Body of pancreas (tissue), 4 donors: ENCODE results near the gene NUDT2. TPM values are rescaled to one million over a fixed set of nuclear protein-coding genes. Genes with fewer than 3 reads are reported as not detected.

Experiments
- ATAC-seq: fragments of 150-250 bp; one replicate; pipeline ENCODE4 v1.9.1; 2016
- DNase-seq, 4 donors: peaks; one replicate each; pipeline ENCODE4 v3.0.0-alpha.2; 2019
- H3K27ac ChIP-seq, 4 donors: fragments of 200-600 bp; sonication (generic); 1 replicate in 3 of 4; 2 replicates in 1 of 4; pipeline versions ENCODE4 v1.5.1 to v1.6.1; 2016 to 2019; ENCODE audit warnings: mild to moderate bottlenecking in 1 of 4, mixed read lengths in 1 of 4, moderate library complexity in 1 of 4
- H3K27me3 ChIP-seq, 2 donors: fragments of 200-600 bp; sonication (generic); one replicate each; pipeline ENCODE4 v1.6.0; 2016; ENCODE audit warnings: mild to moderate bottlenecking in 1 of 2
- H3K36me3 ChIP-seq, 2 donors: fragments of 200-600 bp; sonication (generic); replicated peaks in 1 of 2; 2 replicates each; pipeline ENCODE4 v1.5.1; 2016; ENCODE audit warnings: low read depth in 2 of 2; ENCODE audit not compliant: insufficient read depth in 1 of 2
- H3K4me1 ChIP-seq: fragments of 200-600 bp; sonication (generic); one replicate; pipeline ENCODE4 v1.6.0; 2016
- H3K4me3 ChIP-seq, 2 donors: fragments of 200-600 bp; sonication (generic); 1 replicate in 1 of 2; 2 replicates in 1 of 2; pipeline ENCODE4 v1.5.1; 2016 to 2019
- H3K9me3 ChIP-seq, 3 donors: fragments of 200-600 bp; sonication (generic); 1 replicate in 2 of 3; 2 replicates in 1 of 3; pipeline ENCODE4 v1.5.1; 2016
- CTCF ChIP-seq, 7 experiments: fragments of 450-650 bp in 4 of 7; fragments of 200-600 bp in 3 of 7; sonication (generic) in 3 of 7; IDR thresholded peaks; one replicate each; pipeline ENCODE4 v1.5.1; 2016 to 2019; ENCODE audit warnings: antibody characterized with exemption in 7 of 7
- POLR2A ChIP-seq, 3 donors: fragments of 450-650 bp; IDR thresholded peaks; one replicate each; pipeline ENCODE4 v1.6.1; 2016; ENCODE audit warnings: antibody characterized with exemption in 3 of 3, mild to moderate bottlenecking in 2 of 3
- WGBS, 2 donors: methylation state at CpG; one replicate each; pipeline ENCODE4 v1.1.5; 2017; 5-methylcytosine and 5-hydroxymethylcytosine counted together
- intact Hi-C: fragments of 100-400 bp; cut with DNase I; formaldehyde crosslinking; loops from one replicate; pipeline ENCODE4 v1.15.1; 2023
- total RNA-seq, 2 donors: library from RNA; depleted of rRNA; stranded (reverse); fragments of >200 nt; gene quantifications; one replicate each; pipeline ENCODE4 v1.1.0, GENCODE V29; 2016

Gene NUDT2
- total RNA-seq, 2 donors from 2014 or later, result 9.2 to 14.0 TPM

DNA sequence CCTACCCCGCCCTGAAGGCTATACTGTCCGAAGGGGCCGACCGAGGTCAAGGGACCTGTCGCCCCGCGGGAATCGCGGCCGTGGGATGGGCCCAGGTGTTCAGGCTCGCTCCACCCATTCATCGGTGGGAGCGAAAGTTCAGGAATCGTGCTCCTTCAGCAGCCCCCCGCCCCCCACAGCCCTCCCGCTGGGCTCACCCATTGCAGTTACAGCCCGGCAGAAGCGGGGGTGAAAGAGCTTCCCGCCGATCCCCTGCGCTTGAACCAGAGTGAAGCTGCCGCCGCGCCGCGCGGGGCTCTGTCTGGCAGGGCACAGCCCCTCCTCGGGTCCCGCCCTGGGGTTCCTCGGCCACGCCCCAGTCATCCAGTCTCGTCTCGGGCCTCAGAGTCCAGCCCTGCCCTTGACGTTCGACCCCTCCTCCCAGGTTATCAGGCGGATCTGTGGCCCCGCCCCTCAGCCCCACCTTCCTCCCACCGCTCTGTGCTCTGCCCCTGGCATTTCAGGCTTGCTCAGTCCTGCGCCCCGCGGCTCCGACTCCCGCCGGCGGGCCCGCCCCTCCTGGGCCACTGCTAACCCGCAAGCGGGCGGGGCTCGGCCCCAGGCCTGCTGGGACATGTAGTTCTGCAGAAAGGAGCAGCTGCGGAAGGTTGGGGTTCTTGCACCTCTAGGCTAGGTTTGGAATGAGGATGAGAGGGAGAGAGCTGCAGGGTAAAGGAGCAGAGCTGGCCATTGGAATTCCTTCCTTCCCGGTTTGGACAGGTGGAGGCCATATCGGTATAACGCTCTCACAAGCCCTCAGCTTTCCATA lies 47.4 kb downstream of the NUDT2 start, which contains the start of gene MYORG:
Gene MYORG, minus strand, starts transcription at position 303 of the 808 bp plus-strand sequence. CDS start 3,955 bp downstream, outside the sequence.
- Histone ChIP-seq H3K27me3 (no peaks in the 10 kb centered on the region), H3K4me3 (peak within 1 kb of the TSS; percentile 39 to 43), H3K27ac (peak within 1 kb of the TSS; percentile 80 to 90 (median 81)), H3K4me1 (peaks cover 61% of the 10 kb centered on the region), H3K36me3 (peaks cover under 1% of the 10 kb centered on the region in 2 donors), H3K9me3 (no peaks in the 10 kb centered on the region)
- ATAC-seq (peak; percentile 89), DNase-seq (peak; percentile 99)
- intact Hi-C loops, result no loop called here
- TF ChIP-seq POLR2A (IDR thresholded peaks at IDR 0.05) (peak; percentile 84 to 95 (median 88)), CTCF (IDR thresholded peaks at IDR 0.05) (peak in 2 of 7 experiments; percentile 15 to 20)
- 0% methylated on average over 5 to 51 of the region's 54 CpGs for WGBS, 2 donors

DNA sequence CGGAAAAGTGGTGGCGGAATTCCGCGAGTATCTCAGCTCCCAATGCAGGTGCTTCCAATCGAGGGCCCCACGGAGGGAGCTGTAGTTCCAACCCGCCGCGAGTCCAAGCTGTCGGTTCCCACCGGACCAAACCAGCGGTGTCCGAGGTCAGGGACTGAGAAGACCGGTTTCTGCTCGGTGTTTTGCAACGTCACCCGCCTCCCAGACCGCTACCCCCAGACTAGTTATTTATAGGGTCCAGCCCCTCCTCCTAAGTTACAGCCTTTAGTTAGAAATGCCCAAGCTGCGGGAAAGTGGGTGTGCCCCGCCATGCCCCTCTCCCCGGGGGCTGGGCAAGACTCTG lies 48.0 kb downstream of the NUDT2 start:
- Histone ChIP-seq H3K9me3 (no peaks in the 10 kb centered on the region), H3K4me3 (peak overlapping the region in 1 of 2 donors; percentile 6), H3K36me3 (no peaks in the 10 kb centered on the region), H3K4me1 (peaks cover 61% of the 10 kb centered on the region), H3K27me3 (no peaks in the 10 kb centered on the region), H3K27ac (peak overlapping the region; percentile 80 to 90 (median 81))
- DNase-seq (peak; percentile 67 to 76 (median 70)), ATAC-seq (peak; percentile 1)
- intact Hi-C loops, result no loop called here
- 0 to 1% methylated on average over 13 to 21 of the region's 21 CpGs for WGBS, 2 donors
- no peak for TF ChIP-seq CTCF (IDR thresholded peaks at IDR 0.05)
- TF ChIP-seq POLR2A (IDR thresholded peaks at IDR 0.05), result no peak

DNA sequence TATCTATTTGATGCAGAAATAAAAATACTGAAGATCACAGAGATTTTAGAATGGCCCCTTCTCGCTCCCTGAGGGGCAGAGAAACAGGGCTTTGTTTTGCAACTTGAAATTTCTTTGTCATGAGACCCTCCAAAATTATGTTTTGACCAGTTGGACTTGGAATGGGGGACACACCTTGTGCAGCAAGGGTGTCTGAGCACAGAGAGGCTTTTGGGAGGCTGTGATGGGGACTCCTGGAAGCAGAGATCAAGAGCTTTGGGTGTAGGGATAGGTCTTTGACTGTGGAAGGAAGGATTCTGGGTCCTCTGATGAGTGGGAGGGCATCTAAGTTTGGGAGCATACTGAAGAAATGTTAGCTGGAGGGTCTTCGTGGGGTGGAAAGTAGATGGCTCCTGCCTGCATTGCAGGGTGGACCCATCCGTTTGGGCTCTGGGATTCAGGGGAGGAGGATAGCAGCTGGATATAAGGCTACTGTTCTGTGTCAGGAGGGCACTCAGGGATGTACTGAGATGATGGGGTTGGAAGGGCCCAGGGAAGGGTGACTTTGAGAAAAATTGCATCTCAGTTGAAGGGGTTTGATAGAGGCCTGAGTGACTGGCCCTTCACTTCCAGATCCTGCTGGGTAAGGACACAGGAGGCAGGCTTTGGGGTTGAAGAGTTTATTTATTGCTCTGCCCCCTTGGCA lies 49.1 kb downstream of the NUDT2 start:
- Histone ChIP-seq H3K27ac (peak overlapping the region in 1 of 4 donors; percentile 2), H3K36me3 (no peaks in the 10 kb centered on the region), H3K9me3 (no peaks in the 10 kb centered on the region), H3K4me3 (no peak overlapping the region), H3K27me3 (no peaks in the 10 kb centered on the region), H3K4me1 (peaks cover 61% of the 10 kb centered on the region)
- ATAC-seq (no peak), DNase-seq (no peak)
- 90 to 94% methylated on average over 3 of the region's 3 CpGs for WGBS, 2 donors
- TF ChIP-seq CTCF (IDR thresholded peaks at IDR 0.05) (no peak), POLR2A (IDR thresholded peaks at IDR 0.05) (no peak)
- intact Hi-C loops, result no loop called here

GRCh38 chr9:34379334-34380033 lies 50.1 kb downstream of the NUDT2 start:
- Histone ChIP-seq H3K9me3 (no peaks in the 10 kb centered on the region), H3K4me1 (peaks cover 51% of the 10 kb centered on the region), H3K27ac (peak overlapping the region in 1 of 4 donors; percentile 14), H3K36me3 (no peaks in the 10 kb centered on the region), H3K4me3 (no peak overlapping the region), H3K27me3 (no peaks in the 10 kb centered on the region)
- ATAC-seq, result peak; percentile 39
- WGBS, 2 donors, result 3 to 7% methylated on average over 22 to 35 of the region's 35 CpGs
- peak; percentile 88 to 91 (median 90) for DNase-seq
- intact Hi-C loops, result no loop called here
- TF ChIP-seq CTCF (IDR thresholded peaks at IDR 0.05) (peak; percentile 92 to 99 (median 97)), POLR2A (IDR thresholded peaks at IDR 0.05) (no peak)
